ENCODE data around the gene MPRIP.

MPRIP gene

GRCh38 chr17:17052462-17053221, 10.4 kb downstream of the MPRIP start:
- no peak overlapping the region for H3K4me3 ChIP-seq (ENCODE audit: low read depth, low read length)
- no peak for DNase-seq (ENCODE audit: low read depth)

GRCh38 chr17:17053446-17054379, 11.5 kb downstream of the MPRIP start:
- no peak overlapping the region for H3K4me3 ChIP-seq (ENCODE audit: low read depth, low read length)
- DNase-seq (ENCODE audit: low read depth), result no peak
- TF ChIP-seq CTCF (conservative IDR thresholded peaks at IDR 0.05; ENCODE audit: low read depth, low read length), result no peak

More at GRCh38 chr17:17052462-17053221, 10.4 kb downstream of the MPRIP start:
- no peak for TF ChIP-seq CTCF (conservative IDR thresholded peaks at IDR 0.05; ENCODE audit: low read depth, low read length)

GRCh38 chr17:17054636-17055035, 12.4 kb downstream of the MPRIP start:
- DNase-seq (ENCODE audit: low read depth), result no peak
- H3K4me3 ChIP-seq (ENCODE audit: low read depth, low read length), result no peak overlapping the region
- TF ChIP-seq CTCF (conservative IDR thresholded peaks at IDR 0.05; ENCODE audit: low read depth, low read length), result no peak

- TF ChIP-seq CTCF (conservative IDR thresholded peaks at IDR 0.05; ENCODE audit: low read depth, low read length), result no peak
- no peak for DNase-seq (ENCODE audit: low read depth)
- no peak overlapping the region for H3K4me3 ChIP-seq (ENCODE audit: low read depth, low read length)
These were observed 13.3 kb downstream of the MPRIP start for GRCh38 chr17:17055286-17056155.

- no peak overlapping the region for H3K4me3 ChIP-seq (ENCODE audit: low read depth, low read length)
- TF ChIP-seq CTCF (conservative IDR thresholded peaks at IDR 0.05; ENCODE audit: low read depth, low read length), result no peak
- DNase-seq (ENCODE audit: low read depth), result no peak
These were observed 13.9 kb downstream of the MPRIP start for GRCh38 chr17:17056156-17056539.

- no peak for DNase-seq (ENCODE audit: low read depth)
- TF ChIP-seq CTCF (conservative IDR thresholded peaks at IDR 0.05; ENCODE audit: low read depth, low read length), result no peak
- H3K4me3 ChIP-seq (ENCODE audit: low read depth, low read length), result no peak overlapping the region
These were observed 14.8 kb downstream of the MPRIP start for GRCh38 chr17:17057057-17057551.

Measured in choroid plexus epithelial cell (primary cell).